Fibroblast of lung (primary cell): ENCODE measurements around the gene ST6GALNAC1.

ENCODE experiments used
- CTCF ChIP-seq, 2 donors: IDR thresholded peaks in 1 of 2; conservative IDR thresholded peaks in 1 of 2; 1 replicate in 1 of 2; 2 replicates in 1 of 2; pipeline ENCODE4 v1.5.1; 2011 to 2012; ENCODE audit warnings: low read length in 2 of 2, control low read depth in 1 of 2, inconsistent platforms in 1 of 2, low read depth in 1 of 2, mild to moderate bottlenecking in 1 of 2
- EZH2 ChIP-seq: IDR thresholded peaks from 2 replicates; pipeline ENCODE4 v1.5.1; 2012; ENCODE audit warnings: low read length, control low read depth, mild to moderate bottlenecking; ENCODE audit errors: missing control alignments

GRCh38 chr17:76677406-76677805, 33.8 kb upstream of the ST6GALNAC1 start:
- no peak for TF ChIP-seq EZH2
- TF ChIP-seq CTCF (conservative IDR thresholded peaks at IDR 0.05 in 1 of 2, IDR thresholded peaks at IDR 0.05 in 1 of 2; ENCODE audit: low read depth in 1 of 2, low read length in 2 of 2), result no peak
